Small intestine (tissue), 7 donors: ENCODE results near the gene SAMD4B. TPM values are rescaled to one million over a fixed set of nuclear protein-coding genes. Genes with fewer than 3 reads are reported as not detected.

Experiments
- DNase-seq, 2 donors: peaks; one replicate each; pipeline versions ENCODE4 v3.0.0 to v3.0.0-alpha.2; 2013
- FAIRE-seq: peaks from 2 replicates; lab custom pipeline; 2012; peaks lifted over from hg19 to GRCh38; lab: Jason Lieb, UNC
- H3K27ac ChIP-seq, 3 donors: one replicate each; pipeline ENCODE4 v1.5.1; 2013; ENCODE audit warnings: low read length in 2 of 3, mild to moderate bottlenecking in 2 of 3, control low read depth in 1 of 3, inconsistent platforms in 1 of 3, low read depth in 1 of 3, moderate library complexity in 1 of 3
- H3K27me3 ChIP-seq, 3 donors: one replicate each; pipeline ENCODE4 v1.6.1; 2013; ENCODE audit warnings: low read length in 3 of 3, inconsistent platforms in 1 of 3; ENCODE audit not compliant: control insufficient read depth in 3 of 3, insufficient read depth in 3 of 3
- H3K36me3 ChIP-seq, 3 donors: one replicate each; pipeline ENCODE4 v1.6.1; 2013; ENCODE audit warnings: low read length in 3 of 3, inconsistent platforms in 1 of 3, low read depth in 1 of 3, mild to moderate bottlenecking in 1 of 3, moderate library complexity in 1 of 3; ENCODE audit not compliant: control insufficient read depth in 3 of 3, insufficient read depth in 2 of 3
- H3K4me1 ChIP-seq, 3 donors: one replicate each; pipeline ENCODE4 v1.6.1; 2013; ENCODE audit warnings: low read length in 2 of 3, inconsistent platforms in 1 of 3, low read depth in 1 of 3, mild to moderate bottlenecking in 1 of 3, moderate library complexity in 1 of 3; ENCODE audit not compliant: control insufficient read depth in 3 of 3, insufficient read depth in 2 of 3
- H3K4me3 ChIP-seq, 3 donors: one replicate each; pipeline ENCODE4 v1.5.1; 2013; ENCODE audit warnings: low read length in 3 of 3, control low read depth in 1 of 3, inconsistent platforms in 1 of 3, low read depth in 1 of 3, mild to moderate bottlenecking in 1 of 3, moderate library complexity in 1 of 3
- H3K9me3 ChIP-seq, 2 donors: one replicate each; pipeline ENCODE4 v1.6.1; 2013; ENCODE audit warnings: low read depth in 1 of 2, low read length in 1 of 2; ENCODE audit not compliant: control insufficient read depth in 2 of 2, insufficient read depth in 1 of 2
- WGBS, 3 donors: extraction: QIAGEN DNeasy Blood & Tissue Kit; methylation state at CpG; one replicate each; pipeline ENCODE4 v1.1.7; 2013; 5-methylcytosine and 5-hydroxymethylcytosine counted together
- polyA plus RNA-seq, 4 donors: library from polyadenylated mRNA; stranded (reverse) in 3 of 4; unstranded in 1 of 4; fragments of 200-250 nt in 3 of 4; fragments of 120-200 nt in 1 of 4; gene quantifications; one replicate each; pipeline versions ENCODE4 v1.2.1 to v1.2.3, GENCODE V29; 2013
- donor health status: healthy with polysubstance abuse.
- donor health status: control.
- donor health status: control.
- donor health status: Bipolar disorder and iron deficiency.
- donor health status: healthy.

The SAMD4B gene
- polyA plus RNA-seq, 4 donors, result 37.8 to 94.4 (median 56.8) TPM

DNA sequence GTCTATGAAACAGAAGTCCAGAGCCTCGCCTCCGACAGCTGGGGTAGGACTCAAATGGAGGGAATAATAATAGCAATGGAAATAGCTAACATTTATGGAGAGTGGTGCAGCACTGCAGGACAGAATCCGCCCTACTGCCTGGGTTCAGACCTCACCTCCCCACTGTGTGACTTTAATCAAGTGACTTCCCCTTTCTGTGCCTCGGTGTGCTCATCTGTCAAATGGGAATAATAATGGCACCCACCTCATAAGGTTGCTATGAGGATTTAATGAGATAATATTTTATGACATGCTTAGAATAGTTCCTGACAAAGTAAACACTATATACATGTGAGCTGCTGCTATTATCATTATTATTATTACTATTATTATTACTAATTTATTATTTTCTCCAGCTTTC lies 24.7 kb upstream of the SAMD4B start:
- 92 to 96% (median 93%) methylated on average over 4 of the region's 4 CpGs for WGBS, 3 donors
- Histone ChIP-seq H3K27me3 (peaks cover 0 to 22% (median 0%) of the 10 kb centered on the region in 3 donors), H3K4me1 (no peaks in the 10 kb centered on the region), H3K9me3 (no peaks in the 10 kb centered on the region), H3K4me3 (no peak overlapping the region), H3K36me3 (peaks cover 0 to 6% (median 2%) of the 10 kb centered on the region in 3 donors), H3K27ac (no peak overlapping the region)
- DNase-seq (no peak), FAIRE-seq (no peak)

DNA sequence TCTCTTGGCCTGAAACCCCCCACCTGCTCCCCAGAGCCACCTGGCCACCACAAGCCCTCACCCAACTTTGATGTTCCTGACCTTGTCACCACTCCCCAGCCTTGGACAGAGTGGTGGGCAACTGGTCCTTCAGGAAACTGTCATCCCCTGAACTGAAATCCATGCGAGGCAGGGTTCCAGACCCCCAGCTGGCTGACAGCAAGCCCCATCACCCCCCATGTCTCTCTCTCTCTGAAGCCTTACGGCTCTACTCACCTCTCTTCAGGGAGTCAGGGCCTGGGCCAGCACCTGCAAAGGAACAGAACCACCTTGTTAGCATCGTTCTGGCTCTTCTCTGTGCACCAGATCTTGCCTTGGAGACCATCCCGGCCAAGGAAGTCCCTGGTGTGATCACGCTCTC lies 24.1 kb upstream of the SAMD4B start:
- H3K36me3 ChIP-seq, result peaks cover 0 to 6% (median 2%) of the 10 kb centered on the region in 3 donors
- DNase-seq (no peak), FAIRE-seq (no peak)
- H3K27me3 ChIP-seq, result peaks cover 0 to 26% (median 0%) of the 10 kb centered on the region in 3 donors
- no peaks in the 10 kb centered on the region for H3K4me1 ChIP-seq
- no peak overlapping the region for H3K27ac ChIP-seq
- 91 to 96% (median 95%) methylated on average over 5 of the region's 5 CpGs for WGBS, 3 donors
- H3K4me3 ChIP-seq, result no peak overlapping the region
- no peaks in the 10 kb centered on the region for H3K9me3 ChIP-seq

DNA sequence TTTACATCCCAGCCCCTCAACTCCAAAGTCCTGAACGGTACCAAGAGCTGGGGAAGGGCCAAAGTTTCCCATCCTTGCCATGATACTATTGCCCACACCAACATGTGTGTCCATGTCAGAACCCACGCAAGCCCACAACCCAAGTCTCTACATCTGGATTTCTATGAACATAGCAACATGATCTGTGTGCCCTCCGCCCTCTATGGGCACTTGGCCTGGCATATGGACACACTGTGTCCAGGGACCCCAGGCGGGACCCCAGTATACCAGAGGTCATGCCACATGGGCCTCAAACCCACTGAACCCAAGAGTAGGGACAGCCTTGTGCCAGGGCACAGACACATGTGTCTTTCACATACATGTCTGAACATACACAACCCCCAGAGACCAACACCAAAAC lies 23.5 kb upstream of the SAMD4B start:
- H3K4me3 ChIP-seq, result no peak overlapping the region
- peaks cover 0 to 26% (median 0%) of the 10 kb centered on the region in 3 donors for H3K27me3 ChIP-seq
- DNase-seq (no peak), FAIRE-seq (no peak)
- no peak overlapping the region for H3K27ac ChIP-seq
- H3K4me1 ChIP-seq, result no peaks in the 10 kb centered on the region
- peaks cover 0 to 4% (median 2%) of the 10 kb centered on the region in 3 donors for H3K36me3 ChIP-seq
- WGBS, 3 donors, result 80 to 90% (median 89%) methylated on average over 4 of the region's 4 CpGs
- H3K9me3 ChIP-seq, result no peaks in the 10 kb centered on the region

DNA sequence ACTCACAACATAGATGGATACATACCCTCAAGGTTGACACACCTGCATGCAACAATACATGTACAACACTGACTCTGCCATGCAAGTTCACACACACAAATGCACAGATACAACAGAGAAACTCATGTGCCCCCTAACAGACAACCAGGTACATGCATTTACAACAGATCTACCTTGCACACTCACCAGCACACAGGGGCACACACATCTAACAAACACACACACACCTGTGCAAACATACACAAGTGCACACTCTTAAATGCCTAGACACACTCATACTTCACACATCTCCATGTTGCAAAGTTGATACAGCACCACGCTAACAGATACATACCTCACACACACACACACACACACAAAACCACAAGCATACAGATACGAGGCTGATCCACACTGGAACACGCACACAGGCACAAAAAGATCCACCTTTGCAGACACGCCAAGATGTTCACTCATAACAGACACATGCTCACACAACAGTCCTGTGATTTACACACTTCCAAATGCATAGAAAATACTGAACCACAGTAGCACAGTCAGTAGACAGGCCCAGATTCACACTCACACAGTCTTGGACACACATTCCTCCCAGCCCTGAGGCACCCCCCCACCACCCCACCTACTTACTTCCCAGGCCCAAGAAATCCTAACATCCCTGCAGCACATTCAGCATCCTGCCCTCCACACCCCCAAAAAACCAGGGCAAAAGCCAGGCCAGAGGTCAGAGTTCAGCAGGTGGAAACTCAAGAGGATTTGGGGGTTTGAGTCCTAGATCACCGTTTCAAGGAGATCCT lies 22.9 kb upstream of the SAMD4B start:
- Histone ChIP-seq H3K27me3 (peaks cover 0 to 26% (median 0%) of the 10 kb centered on the region in 3 donors), H3K4me1 (no peaks in the 10 kb centered on the region), H3K4me3 (no peak overlapping the region), H3K9me3 (no peaks in the 10 kb centered on the region), H3K36me3 (peaks cover 0 to 3% (median 2%) of the 10 kb centered on the region in 3 donors), H3K27ac (no peak overlapping the region)
- FAIRE-seq (no peak), DNase-seq (no peak)
- WGBS, 3 donors, result 70 to 76% (median 75%) methylated on average over 5 of the region's 5 CpGs

DNA sequence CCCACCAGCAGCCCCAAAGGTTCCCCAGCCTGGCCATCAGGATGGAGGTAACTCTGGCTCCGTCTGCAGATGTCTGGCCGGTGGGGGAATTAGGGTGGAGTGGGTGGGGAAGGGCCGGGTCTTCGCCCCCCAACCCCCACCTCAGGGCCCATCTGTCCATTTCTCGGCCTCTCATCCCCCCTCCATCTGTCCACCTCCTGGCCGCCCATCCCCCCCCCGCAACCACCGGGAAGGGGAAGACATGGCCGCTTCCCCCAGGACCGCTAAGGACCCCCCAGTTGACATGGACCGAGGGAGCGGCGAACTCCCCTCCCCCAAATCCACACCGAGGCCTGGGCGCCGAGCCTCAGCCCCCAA lies 22.4 kb upstream of the SAMD4B start:
- no peak for FAIRE-seq
- no peak for DNase-seq
- no peak overlapping the region for H3K27ac ChIP-seq
- H3K9me3 ChIP-seq, result no peaks in the 10 kb centered on the region
- 21 to 31% (median 29%) methylated on average over 10 to 14 of the region's 16 CpGs for WGBS, 3 donors
- H3K36me3 ChIP-seq, result peaks cover 0 to 2% (median 0%) of the 10 kb centered on the region in 3 donors
- H3K4me3 ChIP-seq, result peak overlapping the region in 2 of 3 donors; percentile 43 to 64
- peaks cover 0 to 26% (median 0%) of the 10 kb centered on the region in 3 donors for H3K27me3 ChIP-seq
- no peaks in the 10 kb centered on the region for H3K4me1 ChIP-seq

DNA sequence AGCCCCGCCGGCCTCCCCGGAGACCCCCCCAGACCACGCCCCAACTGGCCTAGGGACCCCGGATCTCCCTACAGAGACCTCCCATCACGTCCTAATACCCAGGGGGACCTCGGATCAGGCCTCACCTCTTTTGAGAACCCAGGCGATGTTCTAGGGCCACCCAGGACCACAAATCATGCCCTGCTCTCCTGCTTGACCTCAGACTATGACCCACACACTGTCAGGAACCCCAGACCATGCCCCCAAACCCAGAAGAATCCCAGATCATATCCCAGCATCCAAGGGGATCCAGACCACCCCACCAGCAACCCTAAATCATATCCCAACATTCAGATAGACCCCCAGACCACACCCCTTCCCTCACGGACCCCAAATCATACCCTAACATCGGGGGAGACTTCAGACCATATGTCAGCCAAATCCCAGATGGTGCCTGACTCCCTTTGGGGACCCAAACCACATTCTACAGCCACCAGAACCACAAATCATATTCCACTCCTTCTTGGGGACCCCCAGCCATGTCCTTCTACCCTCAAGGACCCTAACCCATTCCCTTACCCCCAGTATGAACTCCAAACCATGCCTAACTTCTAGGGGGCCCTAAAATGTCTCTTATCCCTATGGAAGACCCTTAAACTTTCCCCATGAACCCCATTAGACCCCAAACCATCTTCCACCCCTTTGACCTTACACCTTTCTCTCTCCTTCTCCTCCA lies 20.9 kb upstream of the SAMD4B start:
- WGBS, 3 donors, result 15 to 33% (median 18%) methylated on average over 4 to 10 of the region's 10 CpGs
- no peaks in the 10 kb centered on the region for H3K9me3 ChIP-seq
- peak overlapping the region in 2 of 3 donors; percentile 48 to 64 for H3K4me3 ChIP-seq
- H3K27me3 ChIP-seq, result peaks cover 0 to 28% (median 0%) of the 10 kb centered on the region in 3 donors
- H3K27ac ChIP-seq, result no peak overlapping the region
- no peaks in the 10 kb centered on the region for H3K36me3 ChIP-seq
- no peak for FAIRE-seq
- no peaks in the 10 kb centered on the region for H3K4me1 ChIP-seq
- no peak for DNase-seq

DNA sequence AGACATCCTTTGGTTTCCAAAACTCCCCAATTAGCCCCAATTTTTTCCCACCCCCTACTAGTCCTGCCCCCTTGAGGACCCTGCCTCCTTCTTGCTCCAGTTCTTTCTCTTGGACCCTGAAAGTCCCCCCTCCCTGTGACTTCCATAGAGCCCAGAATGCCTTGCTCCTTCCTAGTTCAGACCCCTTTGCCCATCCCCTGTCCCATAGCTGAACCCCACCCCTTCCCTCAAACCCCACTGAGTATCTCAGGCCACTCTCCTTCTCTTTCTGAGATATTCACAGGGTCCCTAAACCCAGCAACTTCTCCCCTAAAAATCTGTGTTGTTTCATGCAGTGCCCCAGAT lies 20.4 kb upstream of the SAMD4B start:
- Histone ChIP-seq H3K4me3 (no peak overlapping the region), H3K27me3 (peaks cover 0 to 28% (median 0%) of the 10 kb centered on the region in 3 donors), H3K9me3 (no peaks in the 10 kb centered on the region), H3K36me3 (no peaks in the 10 kb centered on the region), H3K4me1 (no peaks in the 10 kb centered on the region), H3K27ac (no peak overlapping the region)
- no peak for FAIRE-seq
- no peak for DNase-seq

DNA sequence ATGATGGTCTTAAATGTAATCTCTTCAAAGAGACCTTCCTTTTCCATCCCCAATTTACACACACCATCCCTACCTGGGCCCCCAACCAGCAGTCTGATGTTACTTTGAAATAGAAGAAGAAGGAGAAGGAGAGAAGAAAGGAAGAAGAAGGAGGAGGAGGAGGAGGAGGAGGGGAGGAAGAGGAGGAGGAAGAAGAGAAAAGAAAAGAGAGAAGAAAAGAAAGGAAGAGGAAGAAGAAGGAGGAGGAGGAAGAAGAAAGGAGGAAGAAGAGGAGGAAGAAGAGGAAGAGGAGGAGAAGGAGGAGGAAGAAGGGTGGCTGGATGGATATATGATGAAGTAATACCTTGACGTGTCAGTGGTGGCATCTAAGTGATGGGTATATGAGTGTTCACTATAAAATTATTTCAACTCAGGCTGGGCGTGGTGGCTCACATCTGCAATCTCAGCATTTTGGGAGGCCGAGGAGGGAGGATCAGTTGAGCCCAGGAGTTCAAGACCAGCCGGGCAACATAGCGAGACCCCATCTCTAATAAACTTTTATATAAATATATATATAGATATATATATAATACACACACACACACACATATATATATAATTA lies 17.9 kb upstream of the SAMD4B start:
- DNase-seq (no peak), FAIRE-seq (no peak)
- H3K4me3 ChIP-seq, result no peak overlapping the region
- H3K27ac ChIP-seq, result no peak overlapping the region
- no peaks in the 10 kb centered on the region for H3K9me3 ChIP-seq
- H3K36me3 ChIP-seq, result no peaks in the 10 kb centered on the region
- WGBS, 3 donors, result 67 to 80% (median 78%) methylated on average over 5 of the region's 5 CpGs
- no peaks in the 10 kb centered on the region for H3K4me1 ChIP-seq
- H3K27me3 ChIP-seq, result peaks cover 0 to 24% (median 0%) of the 10 kb centered on the region in 3 donors
